Measurements from ENCODE around the gene THEM4.
"Not testable (repeated sequence)": the region's sequence is repeated elsewhere in the genome, so short reads cannot be mapped to it uniquely, and the experiment has no call there.

The THEM4 gene

GRCh38 chr1:151905070-151905442 lies 4.3 kb downstream of the THEM4 start:
- no peak for DNase-seq (ENCODE audit: extremely low read depth, low read depth)
- no peak overlapping the region for H3K4me3 ChIP-seq (replicated peaks; ENCODE audit: low read depth, low read length)
- no peak for TF ChIP-seq CTCF (IDR thresholded peaks at IDR 0.05; ENCODE audit: low read depth, low read length, missing control alignments)

- no peak overlapping the region for H3K4me3 ChIP-seq (replicated peaks; ENCODE audit: low read depth, low read length)
- TF ChIP-seq CTCF (IDR thresholded peaks at IDR 0.05; ENCODE audit: low read depth, low read length, missing control alignments), result no peak
- DNase-seq (ENCODE audit: extremely low read depth, low read depth), result no peak
Observed at GRCh38 chr1:151902858-151903257, 6.5 kb downstream of the THEM4 start.

DNA sequence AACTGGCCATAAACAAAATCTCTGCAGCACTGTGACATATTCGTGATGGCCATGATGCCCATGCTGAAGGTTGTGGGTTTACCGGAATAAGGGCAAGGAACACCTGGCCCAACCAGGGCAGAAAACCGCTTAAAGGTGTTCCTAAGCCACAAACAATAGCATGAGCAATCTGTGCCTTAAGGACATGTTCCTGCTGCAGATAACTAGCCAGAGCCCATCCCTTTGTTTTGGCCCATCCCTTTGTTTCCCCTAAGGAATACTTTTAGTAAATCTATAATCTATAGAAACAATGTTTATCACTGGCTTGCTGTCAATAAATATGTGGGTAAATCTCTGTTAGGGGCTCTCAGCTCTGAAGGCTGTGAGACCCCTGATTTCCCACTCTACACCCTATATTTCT lies 8.5 kb downstream of the THEM4 start:
- H3K4me3 ChIP-seq (replicated peaks; ENCODE audit: low read depth, low read length); DNase-seq (ENCODE audit: extremely low read depth, low read depth): not testable (repeated sequence)

DNA sequence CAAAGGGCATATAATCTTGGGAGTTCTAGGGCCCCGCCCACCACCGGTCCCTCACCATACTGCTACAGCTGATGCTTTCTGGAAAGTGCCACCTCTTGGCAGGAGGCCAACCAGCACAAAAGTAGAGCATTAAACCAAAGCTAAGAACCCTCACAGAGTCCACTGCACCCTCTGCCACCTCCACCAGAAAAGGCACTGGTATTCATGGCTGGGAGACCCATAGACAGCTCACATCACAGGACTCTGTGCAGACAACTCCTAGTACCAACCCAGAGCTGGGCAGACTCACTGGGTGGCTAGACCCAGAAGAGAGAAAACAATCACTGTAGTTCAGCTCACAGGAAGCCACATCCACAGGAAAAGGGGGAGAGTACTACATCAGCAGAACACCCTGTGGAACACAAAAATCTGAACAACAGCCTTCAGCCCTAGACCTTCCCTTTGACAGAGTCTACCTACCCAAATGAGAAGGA lies 10.8 kb downstream of the THEM4 start:
- no peak overlapping the region for H3K4me3 ChIP-seq (replicated peaks; ENCODE audit: low read depth, low read length)
- TF ChIP-seq CTCF (IDR thresholded peaks at IDR 0.05; ENCODE audit: low read depth, low read length, missing control alignments), result no peak
- no peak for DNase-seq (ENCODE audit: extremely low read depth, low read depth)

- no peak for TF ChIP-seq CTCF (IDR thresholded peaks at IDR 0.05; ENCODE audit: low read depth, low read length, missing control alignments)
- no peak overlapping the region for H3K4me3 ChIP-seq (replicated peaks; ENCODE audit: low read depth, low read length)
- no peak for DNase-seq (ENCODE audit: extremely low read depth, low read depth)
Observed at GRCh38 chr1:151897991-151898431, 11.3 kb downstream of the THEM4 start.

DNA sequence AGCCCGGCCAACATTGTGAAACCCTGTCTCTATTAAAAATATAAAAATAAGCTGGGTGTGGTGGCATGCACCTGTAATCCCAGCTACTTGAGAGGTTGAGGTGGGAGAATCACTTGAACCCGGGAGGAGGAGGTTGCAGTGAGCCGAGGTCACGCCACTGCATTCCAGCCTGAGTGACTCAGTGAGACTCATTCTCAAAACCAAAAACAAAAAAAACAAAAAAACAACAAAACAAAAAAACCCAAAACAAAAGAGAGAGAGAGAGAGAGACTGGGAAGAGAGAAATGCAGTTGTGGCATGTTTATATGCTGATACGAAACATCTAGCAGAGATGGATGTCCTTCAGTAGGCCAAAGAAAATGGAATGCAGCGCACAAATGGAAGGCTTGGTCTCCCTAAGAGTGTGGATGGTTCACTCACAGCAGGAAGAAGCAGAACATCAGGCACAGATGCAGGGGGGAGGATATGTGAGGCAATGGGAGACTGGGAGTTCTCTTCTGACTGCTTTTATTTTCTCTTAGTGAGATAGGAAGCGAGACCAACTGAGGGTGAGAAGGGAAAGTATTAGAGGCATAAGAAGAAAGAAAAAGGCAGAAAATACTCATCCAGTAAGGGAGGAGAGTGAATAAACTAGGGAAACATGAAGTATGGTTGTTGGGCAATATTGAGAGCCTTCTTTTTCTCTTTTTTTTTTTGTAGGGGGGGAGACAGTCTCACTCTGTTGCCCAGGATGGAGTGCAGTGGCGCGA lies 16.0 kb downstream of the THEM4 start:
- no peak overlapping the region for H3K4me3 ChIP-seq (replicated peaks; ENCODE audit: low read depth, low read length)
- DNase-seq (ENCODE audit: extremely low read depth, low read depth), result no peak
- no peak for TF ChIP-seq CTCF (IDR thresholded peaks at IDR 0.05; ENCODE audit: low read depth, low read length, missing control alignments)

DNA sequence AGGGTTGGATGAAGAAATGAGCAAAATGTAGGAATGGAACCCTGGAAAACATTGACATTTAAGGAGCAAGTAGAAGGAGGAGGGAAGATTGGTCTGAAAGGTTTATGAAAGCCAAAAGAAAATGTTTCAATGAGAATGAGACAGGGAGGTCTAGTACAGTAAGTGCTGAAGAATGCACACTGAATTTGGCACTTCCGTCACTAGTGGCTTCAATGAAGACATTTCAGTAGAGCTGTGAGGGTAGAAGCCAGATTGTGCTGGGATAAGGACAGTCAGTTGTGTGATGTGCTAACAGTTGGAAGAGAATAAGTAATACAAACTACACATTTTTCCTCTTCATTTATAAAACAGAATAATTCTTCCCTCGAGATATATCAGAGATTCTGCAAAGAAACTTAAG lies 17.1 kb downstream of the THEM4 start:
- TF ChIP-seq CTCF (IDR thresholded peaks at IDR 0.05; ENCODE audit: low read depth, low read length, missing control alignments), result no peak
- DNase-seq (ENCODE audit: extremely low read depth, low read depth), result no peak
- H3K4me3 ChIP-seq (replicated peaks; ENCODE audit: low read depth, low read length), result no peak overlapping the region

All from HFF-Myc (cell line).